Lower lobe of right lung (tissue), 2 donors: ENCODE results near the gene IBTK. TPM values are rescaled to one million over a fixed set of nuclear protein-coding genes. Genes with fewer than 3 reads are reported as not detected.
A peak's percentile ranks its signal among the peaks of the same experiment; 100 is the strongest.

Experiments
- ATAC-seq, 2 donors: fragments of 200-7000 bp; cut with Tn5 transposase; one replicate each; pipeline ENCODE4 v1.9.1; 2020 to 2022; ENCODE audit warnings: mild to moderate bottlenecking in 2 of 2, moderate library complexity in 2 of 2
- DNase-seq: peaks from one replicate; pipeline ENCODE4 v3.0.0-alpha.2; 2020
- H3K27ac ChIP-seq: fragments of 200-600 bp; one replicate; pipeline ENCODE4 v1.8.0; 2022
- H3K27me3 ChIP-seq: fragments of 200-600 bp; one replicate; pipeline ENCODE4 v1.8.0; 2022; ENCODE audit warnings: low read depth
- H3K36me3 ChIP-seq: fragments of 200-600 bp; one replicate; pipeline ENCODE4 v1.8.0; 2022; ENCODE audit warnings: mild to moderate bottlenecking
- H3K4me1 ChIP-seq: fragments of 200-600 bp; one replicate; pipeline ENCODE4 v1.8.0; 2022
- H3K4me3 ChIP-seq: fragments of 200-600 bp; one replicate; pipeline ENCODE4 v1.8.0; 2022; ENCODE audit warnings: mild to moderate bottlenecking
- H3K9me3 ChIP-seq: fragments of 200-600 bp; one replicate; pipeline ENCODE4 v1.8.0; 2022
- CTCF ChIP-seq: fragments of 200-600 bp; IDR thresholded peaks from one replicate; pipeline ENCODE4 v1.8.0; 2022; ENCODE audit warnings: antibody characterized with exemption, mild to moderate bottlenecking
- intact Hi-C: fragments of 100-400 bp; cut with DNase I; formaldehyde crosslinking; loops from one replicate; pipeline ENCODE4 v1.11.0; 2022
- total RNA-seq: library from RNA; stranded (reverse); fragmentation: NEBNext Ultra II Directional; extraction: Animal tissue kit (Norgen Biotek cat#: 25700); gene quantifications from one replicate; pipeline ENCODE4 v1.2.1, GENCODE V29; 2021
- donor health status: DM: no; HTN: yes; CAD: no; lungs with severe emphysema.

IBTK gene
- total RNA-seq, 1 donor from 2014 or later, result 27.4 TPM

GRCh38 chr6:82249381-82250253 lies 2.1 kb upstream of the IBTK start:
- Histone ChIP-seq H3K9me3 (no peaks in the 10 kb centered on the region), H3K4me1 (peaks cover 26% of the 10 kb centered on the region), H3K27ac (no peak overlapping the region), H3K36me3 (no peaks in the 10 kb centered on the region), H3K4me3 (no peak overlapping the region), H3K27me3 (no peaks in the 10 kb centered on the region)
- no peak for DNase-seq
- intact Hi-C loops, result no loop called here
- TF ChIP-seq CTCF, result no peak
- no peak for ATAC-seq

DNA sequence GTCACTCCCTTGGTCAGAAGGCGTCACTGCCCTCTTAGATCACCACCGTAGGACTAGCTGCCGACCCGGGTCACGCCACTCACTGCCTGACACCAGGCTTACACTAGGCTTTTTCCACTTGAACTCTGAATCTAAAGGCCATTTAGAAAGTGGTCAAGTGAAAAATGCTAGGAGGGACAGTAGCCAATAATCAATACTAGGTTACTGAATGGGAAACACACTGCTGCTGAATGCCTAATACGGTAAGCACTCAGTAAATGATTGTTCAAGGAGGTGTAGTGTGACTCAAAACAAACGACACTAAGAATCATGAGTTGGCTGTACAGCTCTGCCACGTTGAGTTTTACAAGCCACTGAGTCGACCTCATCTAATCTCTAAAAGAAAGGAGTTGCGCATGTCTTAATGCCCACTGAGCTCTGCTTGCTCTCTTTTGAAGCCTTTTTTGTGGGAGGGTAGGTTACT lies 760 bp upstream of the IBTK start:
- TF ChIP-seq CTCF, result no peak
- peak overlapping the region; percentile 97 for H3K27ac ChIP-seq
- H3K9me3 ChIP-seq, result no peaks in the 10 kb centered on the region
- intact Hi-C loops, result no loop called here
- ATAC-seq (peak; percentile 56 to 62), DNase-seq (peak; percentile 64)
- peaks cover 37% of the 10 kb centered on the region for H3K4me1 ChIP-seq
- H3K36me3 ChIP-seq, result no peaks in the 10 kb centered on the region
- H3K4me3 ChIP-seq, result peak overlapping the region; percentile 86
- H3K27me3 ChIP-seq, result no peaks in the 10 kb centered on the region

DNA sequence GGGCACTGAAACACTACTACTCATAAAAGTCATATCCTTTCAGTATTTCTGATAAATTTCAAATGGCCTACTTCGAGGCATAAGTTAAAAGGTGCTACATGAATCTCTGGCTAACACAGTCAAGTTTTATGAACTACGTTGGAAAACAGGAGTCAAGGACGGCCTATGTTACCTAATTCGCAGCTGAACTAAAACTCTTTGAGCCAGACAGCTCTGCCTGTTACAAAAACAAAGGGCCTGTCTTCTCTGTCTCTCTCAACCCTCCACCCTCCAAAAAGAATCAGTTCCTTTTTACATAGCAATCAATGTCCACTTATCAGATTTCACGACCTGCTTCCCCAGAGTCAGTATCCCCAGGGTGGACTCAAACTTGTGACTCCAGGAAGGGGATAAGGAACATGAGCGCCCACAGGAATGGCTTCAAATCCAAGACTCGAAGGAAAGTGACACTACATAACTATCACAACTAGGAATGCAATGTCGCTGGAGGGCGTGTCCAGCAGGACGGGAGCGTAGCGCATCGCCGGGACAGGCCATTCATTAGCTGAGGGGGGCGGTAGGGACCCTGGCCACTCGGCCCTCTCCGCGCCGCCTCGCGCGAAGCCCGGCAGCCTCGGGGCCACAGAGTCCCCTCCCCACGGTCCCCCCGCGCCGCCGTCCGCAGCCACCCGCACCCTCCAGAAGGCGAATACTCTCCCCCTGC lies 591 bp downstream of the IBTK start:
- Histone ChIP-seq H3K27ac (peak overlapping the region; percentile 97), H3K9me3 (no peaks in the 10 kb centered on the region), H3K4me1 (peaks cover 37% of the 10 kb centered on the region), H3K36me3 (no peaks in the 10 kb centered on the region), H3K27me3 (no peaks in the 10 kb centered on the region), H3K4me3 (peak overlapping the region; percentile 86)
- intact Hi-C loops, result no loop called here
- DNase-seq (peak; percentile 71), ATAC-seq (peak; percentile 78 to 79)
- TF ChIP-seq CTCF, result no peak

DNA sequence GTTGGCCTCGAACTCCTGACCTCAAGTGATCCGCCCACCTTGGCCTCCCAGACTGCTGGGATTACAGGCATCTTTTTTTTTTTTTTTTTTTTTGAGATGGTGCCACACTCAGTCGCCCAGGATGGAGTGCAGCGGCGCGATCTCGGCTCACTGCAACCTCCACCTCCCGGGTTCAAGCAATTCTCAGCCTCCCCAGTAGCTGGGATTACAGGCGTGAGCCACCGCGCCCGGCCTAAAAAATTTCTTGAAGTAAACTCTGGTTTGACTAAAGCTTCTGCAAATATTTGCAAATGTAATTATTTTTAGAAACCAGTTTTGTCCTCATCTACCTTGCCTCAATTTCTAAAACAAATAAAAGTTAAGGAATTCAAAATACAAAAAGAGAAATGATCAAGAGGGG lies 1.2 kb downstream of the IBTK start:
- intact Hi-C loops, result no loop called here
- Histone ChIP-seq H3K27ac (peak overlapping the region; percentile 97), H3K4me1 (peaks cover 37% of the 10 kb centered on the region), H3K9me3 (no peaks in the 10 kb centered on the region), H3K27me3 (no peaks in the 10 kb centered on the region), H3K36me3 (no peaks in the 10 kb centered on the region), H3K4me3 (peak overlapping the region; percentile 86)
- ATAC-seq (no peak), DNase-seq (no peak)
- no peak for TF ChIP-seq CTCF

DNA sequence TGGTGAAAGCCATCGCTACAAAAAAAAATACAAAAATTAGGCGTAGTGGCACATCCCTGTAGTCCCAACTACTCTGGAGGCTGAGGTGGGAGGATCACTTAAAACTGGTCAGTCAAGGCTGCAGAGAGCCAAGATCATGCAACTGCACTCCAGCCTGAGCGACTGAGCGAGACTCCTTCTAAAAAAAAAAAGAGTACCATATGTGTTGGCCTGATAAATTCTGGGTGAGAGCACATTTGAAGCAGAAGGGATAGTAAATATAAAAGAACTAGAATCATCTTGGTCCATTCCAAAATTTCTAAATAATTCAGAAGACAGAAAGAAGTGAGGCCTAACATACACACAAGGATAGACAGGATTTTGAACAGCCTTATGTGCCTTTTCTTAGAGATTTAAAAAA lies 2.2 kb downstream of the IBTK start:
- DNase-seq, result no peak
- H3K27ac ChIP-seq, result no peak overlapping the region

More for the DNA sequence above, 2.2 kb downstream of the IBTK start:
- no peak for ATAC-seq
- TF ChIP-seq CTCF, result no peak
- Histone ChIP-seq H3K4me1 (peaks cover 37% of the 10 kb centered on the region), H3K36me3 (no peaks in the 10 kb centered on the region), H3K4me3 (no peak overlapping the region), H3K27me3 (no peaks in the 10 kb centered on the region), H3K9me3 (no peaks in the 10 kb centered on the region)
- intact Hi-C loops, result no loop called here
